ENCODE data around the gene MANBA.
"Not testable (repeated sequence)": the region's sequence is repeated elsewhere in the genome, so short reads cannot be mapped to it uniquely, and the experiment has no call there.

MANBA gene

GRCh38 chr4:102718833-102719575 lies 41.8 kb downstream of the MANBA start:
- not testable (repeated sequence) for DNase-seq

- DNase-seq, result no peak
These were observed 43.2 kb downstream of the MANBA start for GRCh38 chr4:102717448-102718092.

DNA sequence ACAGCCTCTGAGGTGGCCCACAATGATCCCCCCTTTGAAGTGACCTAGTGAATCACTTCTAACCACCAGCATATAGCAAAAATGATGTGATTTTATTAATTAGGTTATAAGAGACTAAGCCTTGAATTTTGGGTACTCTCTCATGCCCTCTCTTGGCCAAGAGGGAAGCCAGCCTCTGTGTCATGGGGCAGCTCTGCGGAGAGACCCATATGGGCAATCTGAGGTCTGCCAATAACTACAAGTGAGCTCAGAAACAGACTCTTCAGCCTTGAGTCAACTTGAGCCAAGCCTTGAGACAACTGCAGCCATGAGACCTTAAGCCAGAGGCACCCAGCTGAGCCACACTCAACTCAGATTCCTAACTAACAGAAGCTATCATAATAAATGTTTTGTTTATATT lies 45.7 kb downstream of the MANBA start:
- DNase-seq, result no peak

DNA sequence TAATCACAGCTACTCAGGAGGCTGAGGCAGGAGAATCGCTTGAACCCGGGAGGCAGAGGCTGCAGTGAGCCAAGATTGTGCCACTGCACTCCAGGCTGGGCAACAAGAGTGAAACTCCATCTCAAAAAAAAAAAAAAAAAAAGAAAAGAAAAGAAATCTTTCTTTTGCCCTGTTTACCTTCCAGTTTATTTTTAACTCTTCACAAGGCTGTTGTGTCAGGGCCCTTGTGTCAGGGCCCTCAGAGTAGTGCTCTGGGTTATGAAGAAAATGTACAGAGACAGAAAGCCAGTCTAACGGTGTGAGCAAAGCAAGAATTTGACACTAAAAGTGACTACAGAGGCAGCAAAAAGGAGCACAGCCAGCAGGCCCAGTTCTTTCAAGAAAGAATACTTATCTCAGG lies 47.0 kb downstream of the MANBA start:
- DNase-seq, result not testable (repeated sequence)

DNA sequence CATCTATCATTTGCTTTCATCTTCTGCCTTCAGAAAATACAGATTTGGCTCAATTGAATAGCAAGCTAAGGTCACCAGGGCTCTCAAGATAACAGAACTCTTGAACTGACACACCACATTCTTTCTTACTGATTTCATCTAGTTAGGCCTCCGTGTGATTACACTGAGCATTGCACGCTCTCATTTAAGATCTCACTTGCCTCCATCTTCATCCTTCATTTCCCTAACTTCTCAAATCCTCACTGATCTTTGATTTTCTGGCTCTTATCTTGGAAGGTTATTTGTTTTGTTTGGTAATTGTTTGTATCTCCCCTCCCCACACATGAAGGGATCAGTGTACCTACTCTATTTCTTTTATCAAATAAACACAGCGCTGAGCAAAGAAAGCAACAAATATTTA lies 47.7 kb downstream of the MANBA start:
- DNase-seq, result no peak

- DNase-seq, result no peak
These were observed 49.8 kb downstream of the MANBA start for GRCh38 chr4:102710986-102711385.

DNA sequence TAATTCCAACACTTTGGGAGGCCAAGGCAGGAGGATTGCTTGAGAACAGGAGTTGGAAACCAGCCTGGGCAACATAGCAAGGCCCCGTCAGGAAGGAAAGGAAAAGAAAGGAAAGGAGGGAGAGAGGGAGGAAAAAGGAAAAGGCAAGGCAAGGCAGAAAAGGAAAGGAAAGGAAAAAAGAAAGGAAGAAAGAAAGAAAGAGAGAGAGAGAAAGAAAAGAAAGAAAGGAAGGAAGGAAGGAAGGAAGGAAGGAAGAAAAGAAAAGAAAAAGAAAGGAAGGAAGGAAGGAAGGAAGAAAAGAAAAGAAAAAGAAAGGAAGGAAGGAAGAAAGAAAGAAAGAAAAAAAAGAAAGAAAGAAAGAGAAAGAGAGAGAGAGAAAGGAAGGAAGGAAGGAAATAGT lies 51.7 kb downstream of the MANBA start:
- not testable (repeated sequence) for DNase-seq

- DNase-seq, result no peak
These were observed 53.6 kb downstream of the MANBA start for GRCh38 chr4:102707150-102707549.

DNA sequence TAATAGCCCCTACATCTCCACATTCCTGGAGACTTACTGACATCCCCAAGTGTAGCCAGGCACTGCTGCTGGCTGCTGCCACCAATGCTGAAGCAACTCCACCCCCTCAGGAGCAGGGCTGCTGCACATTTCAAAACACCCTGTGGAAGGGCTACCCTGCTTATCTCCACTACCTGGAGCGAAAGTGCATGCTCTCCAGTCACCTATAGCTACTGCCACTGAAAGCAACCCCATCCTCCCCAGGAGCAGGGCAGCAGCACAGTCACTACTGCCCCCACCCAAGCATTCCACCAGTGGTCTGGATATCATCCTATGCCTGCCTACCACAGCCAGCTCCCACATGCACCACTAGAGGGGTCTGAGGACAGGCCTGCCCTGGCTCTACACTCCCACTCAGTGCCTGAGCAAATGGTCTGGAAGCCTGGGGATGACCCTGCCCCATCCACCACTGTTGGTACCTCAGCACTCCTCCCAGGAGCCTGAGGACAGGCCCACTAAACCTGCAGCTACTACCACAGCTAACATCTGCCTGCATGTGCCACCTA lies 55.3 kb downstream of the MANBA start:
- DNase-seq, result no peak

DNA sequence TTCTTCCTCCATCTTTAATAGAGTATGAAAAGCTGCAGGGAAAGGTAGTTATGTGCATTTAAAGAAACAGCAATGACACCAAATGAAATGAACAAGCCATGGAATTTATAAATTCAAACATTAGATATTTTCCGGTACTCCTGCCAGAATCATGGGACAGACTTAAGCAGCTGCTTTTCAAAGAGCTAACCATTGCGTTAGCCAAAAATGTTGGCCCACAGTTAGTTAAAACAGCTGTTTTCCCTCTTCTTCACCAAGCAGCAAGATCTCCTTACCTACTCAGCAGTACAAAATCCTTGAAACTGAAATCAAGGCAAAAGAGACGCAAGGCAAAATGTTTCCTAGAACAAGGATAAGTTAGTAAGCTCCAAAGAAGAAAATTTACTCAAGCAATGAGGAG lies 64.0 kb downstream of the MANBA start:
- DNase-seq, result no peak

GRCh38 chr4:102694791-102695190 lies 66.0 kb downstream of the MANBA start:
- DNase-seq, result no peak

GRCh38 chr4:102693861-102694260 lies 66.9 kb downstream of the MANBA start:
- no peak for DNase-seq

GRCh38 chr4:102693262-102693850 lies 67.4 kb downstream of the MANBA start:
- DNase-seq, result no peak

- DNase-seq, result no peak
These were observed 68.3 kb downstream of the MANBA start for GRCh38 chr4:102692474-102692873.

GRCh38 chr4:102687982-102688433 lies 72.8 kb downstream of the MANBA start:
- no peak for DNase-seq

GRCh38 chr4:102687373-102687981 lies 73.3 kb downstream of the MANBA start:
- no peak for DNase-seq

DNA sequence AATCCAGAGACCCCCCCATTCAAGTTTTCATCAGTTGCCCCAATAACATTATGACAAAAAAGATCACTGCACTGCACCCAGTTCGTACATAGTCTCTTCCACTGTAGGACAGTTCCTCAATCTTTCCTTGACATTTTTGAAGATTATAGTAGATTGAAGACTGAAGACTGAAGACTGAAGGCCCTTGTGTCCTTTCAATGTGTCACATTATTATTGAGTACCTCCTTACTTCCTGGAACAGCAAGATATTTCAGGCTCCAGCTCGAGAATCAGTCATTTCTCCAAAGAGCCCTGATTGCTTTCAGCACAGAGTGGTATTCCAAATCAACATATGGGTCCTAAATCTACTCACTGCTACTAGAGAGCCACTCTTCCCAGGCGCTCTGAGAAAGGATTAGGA lies 75.0 kb downstream of the MANBA start:
- DNase-seq, result no peak

DNA sequence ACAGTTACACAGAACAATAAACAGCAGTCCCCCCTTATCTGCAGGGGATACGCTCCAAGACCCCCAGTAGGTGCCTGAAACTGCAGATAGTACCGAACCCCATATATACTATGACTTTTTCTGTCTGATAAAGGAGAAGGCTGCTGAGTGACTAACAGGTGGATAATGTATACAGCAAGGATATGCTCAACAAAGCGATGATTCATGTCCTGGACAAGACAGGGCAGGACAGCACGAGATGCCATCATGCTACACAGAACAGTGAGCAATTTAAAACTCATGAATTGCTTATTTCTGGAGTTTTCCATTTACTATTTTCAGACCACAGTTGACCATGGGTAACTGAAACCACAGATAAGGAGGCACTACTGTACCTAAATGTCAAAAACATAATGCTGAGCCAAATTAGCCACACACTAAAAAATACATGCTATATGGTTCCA lies 76.1 kb downstream of the MANBA start:
- DNase-seq, result no peak

- DNase-seq, result no peak
These were observed 76.7 kb downstream of the MANBA start for GRCh38 chr4:102683881-102684609.

- no peak for DNase-seq
These were observed 82.0 kb downstream of the MANBA start for GRCh38 chr4:102678695-102679335.

- DNase-seq, result no peak
These were observed 82.7 kb downstream of the MANBA start for GRCh38 chr4:102678107-102678506.

DNA sequence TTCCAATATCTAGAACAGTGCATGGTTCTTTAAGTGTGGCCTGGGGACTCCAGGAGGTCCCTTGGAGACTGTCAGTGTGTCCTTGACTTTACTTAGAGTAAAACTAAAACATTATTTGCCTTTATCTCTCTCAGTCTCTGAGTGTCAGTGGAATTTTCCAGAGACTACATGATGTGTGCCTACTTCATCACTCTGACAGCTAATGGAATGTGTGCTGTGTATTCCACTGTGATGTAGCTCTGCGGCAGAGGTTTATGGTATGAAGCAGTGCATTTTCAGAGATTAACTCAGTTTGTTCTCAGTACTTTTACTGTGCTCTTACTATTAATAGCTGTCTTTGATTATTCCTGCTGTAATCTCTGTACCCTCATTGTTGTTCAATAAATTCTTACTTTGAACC lies 85.6 kb downstream of the MANBA start:
- no peak for DNase-seq
